GM18526 (cell line): Measurements from ENCODE around the gene IRGQ.

Experiments used
- POLR2A ChIP-seq: IDR thresholded peaks from 3 replicates; pipeline ENCODE4 v1.6.1; 2011; ENCODE audit not compliant: insufficient read length; ENCODE audit errors: extremely low read depth

The IRGQ gene

DNA sequence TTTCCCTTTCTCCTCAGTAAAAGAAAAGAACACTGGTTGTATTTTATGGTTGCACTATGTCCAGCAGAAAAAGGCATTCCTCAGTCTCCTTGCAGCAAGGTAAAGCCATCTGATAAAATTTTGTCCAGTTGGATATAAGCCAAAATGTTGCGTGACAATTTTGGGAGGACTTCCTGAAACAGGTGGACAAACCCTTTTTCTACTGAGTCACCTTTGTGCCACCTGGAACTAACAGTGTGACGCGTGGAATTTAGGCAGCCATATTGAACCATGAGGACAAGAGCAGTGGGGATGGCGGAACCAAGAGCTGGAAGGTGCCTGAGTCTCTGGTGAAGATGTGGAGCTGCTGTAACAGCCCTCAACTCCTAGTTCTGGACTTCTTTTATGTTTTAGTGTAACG is 35.6 kb upstream of the IRGQ start:
- no peak for TF ChIP-seq POLR2A

DNA sequence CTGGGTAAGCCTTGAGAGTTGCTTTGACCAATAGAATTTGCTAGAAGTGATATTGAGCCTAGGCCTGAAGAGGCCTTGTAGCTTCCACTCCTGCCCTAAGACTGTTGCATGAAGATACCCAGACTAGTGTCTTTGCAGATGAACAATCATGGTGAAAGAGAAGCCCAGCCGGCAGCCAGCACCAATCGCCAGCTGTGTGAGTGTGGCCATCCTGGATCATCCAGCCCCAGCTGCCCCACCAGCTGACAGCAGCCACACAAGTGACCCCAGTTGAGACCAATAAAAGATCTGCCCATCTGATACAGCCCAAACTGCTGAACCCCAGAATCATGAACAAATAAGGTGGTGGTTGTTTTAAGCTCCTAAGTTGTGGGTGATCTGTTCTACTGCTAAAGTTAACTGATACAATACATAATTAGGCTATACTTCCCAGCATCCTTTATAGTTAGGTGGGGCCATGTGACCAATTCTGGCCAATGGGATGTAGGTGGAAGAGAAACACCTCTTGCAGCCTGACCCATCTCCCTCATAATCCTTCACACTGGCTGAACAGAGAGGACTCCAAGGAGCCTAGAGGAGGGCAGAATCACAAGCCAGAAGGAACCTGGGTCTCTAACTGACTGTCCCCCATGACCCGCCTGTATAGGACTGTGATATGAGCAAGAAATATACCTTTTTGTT is 32.9 kb upstream of the IRGQ start:
- no peak for TF ChIP-seq POLR2A

DNA sequence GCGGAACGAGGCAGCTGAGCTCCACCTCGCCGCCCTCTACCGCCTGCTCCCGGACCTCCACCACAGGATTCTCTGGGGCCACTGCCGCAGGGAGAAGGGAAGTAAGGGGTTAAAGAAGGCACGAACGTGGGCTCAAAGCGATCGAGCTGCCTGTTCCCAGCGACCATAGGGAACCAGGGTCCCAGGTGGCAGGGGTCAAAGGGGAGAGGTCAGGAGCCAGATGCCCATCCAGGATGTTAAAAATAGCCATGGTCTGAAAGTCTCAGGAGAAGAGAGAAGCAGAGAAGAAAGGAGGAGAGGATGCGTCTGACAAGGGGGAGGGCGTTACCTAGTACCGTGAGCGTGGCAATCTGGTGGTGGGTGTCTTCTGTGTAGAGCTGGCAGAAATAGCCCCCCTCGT is 30.9 kb upstream of the IRGQ start:
- no peak for TF ChIP-seq POLR2A

DNA sequence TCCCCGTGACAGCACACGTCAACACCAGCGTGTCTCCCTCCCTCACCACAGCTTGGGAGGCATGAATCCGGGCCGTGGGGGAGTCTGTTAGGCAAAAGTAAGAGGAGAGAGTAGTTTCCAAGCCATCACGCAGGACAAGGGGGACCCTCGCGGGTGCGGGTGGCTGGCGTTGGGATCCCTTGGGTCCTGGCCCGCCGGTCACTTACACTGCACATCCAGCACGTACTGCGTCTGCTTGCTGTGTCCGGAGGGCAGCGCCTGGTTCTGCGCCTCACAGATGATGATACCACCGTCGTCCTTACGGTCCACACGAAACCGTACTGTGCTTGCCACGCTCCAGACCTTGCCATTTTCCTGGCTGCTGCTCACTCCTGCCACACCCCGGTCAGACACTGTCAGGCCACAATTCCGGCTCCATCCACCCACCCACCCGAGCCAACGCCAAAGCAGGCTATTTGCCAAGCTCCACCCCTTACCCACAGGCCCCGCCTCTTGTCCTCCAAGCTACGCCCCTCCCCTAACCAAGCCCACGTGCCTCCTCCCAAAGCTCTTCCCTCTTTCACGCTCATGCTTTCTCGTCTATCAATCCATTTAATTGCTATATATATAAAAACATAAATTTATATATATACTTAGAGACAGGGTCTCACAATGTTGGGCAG is 30.1 kb upstream of the IRGQ start:
- TF ChIP-seq POLR2A = no peak

DNA sequence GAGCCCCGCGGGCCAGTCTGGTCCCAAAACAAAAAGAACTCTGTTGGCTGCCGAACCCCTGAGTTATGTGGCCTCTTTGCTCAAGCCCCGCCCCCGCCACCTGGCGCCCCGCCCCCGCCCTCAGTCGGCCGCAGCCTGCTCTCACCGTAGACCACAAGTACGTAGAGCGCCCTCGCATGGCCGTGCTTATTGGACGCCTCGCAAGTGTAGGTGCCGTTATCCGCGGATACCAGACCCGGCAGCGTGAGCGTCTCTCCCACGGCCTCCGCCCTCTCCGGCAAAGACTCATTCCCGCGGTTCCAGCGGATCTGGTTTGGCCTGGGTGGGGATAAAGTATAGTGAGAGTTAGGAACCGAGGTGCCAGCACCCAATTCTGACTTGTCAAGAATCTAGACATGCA is 29.0 kb upstream of the IRGQ start:
- no peak for TF ChIP-seq POLR2A

DNA sequence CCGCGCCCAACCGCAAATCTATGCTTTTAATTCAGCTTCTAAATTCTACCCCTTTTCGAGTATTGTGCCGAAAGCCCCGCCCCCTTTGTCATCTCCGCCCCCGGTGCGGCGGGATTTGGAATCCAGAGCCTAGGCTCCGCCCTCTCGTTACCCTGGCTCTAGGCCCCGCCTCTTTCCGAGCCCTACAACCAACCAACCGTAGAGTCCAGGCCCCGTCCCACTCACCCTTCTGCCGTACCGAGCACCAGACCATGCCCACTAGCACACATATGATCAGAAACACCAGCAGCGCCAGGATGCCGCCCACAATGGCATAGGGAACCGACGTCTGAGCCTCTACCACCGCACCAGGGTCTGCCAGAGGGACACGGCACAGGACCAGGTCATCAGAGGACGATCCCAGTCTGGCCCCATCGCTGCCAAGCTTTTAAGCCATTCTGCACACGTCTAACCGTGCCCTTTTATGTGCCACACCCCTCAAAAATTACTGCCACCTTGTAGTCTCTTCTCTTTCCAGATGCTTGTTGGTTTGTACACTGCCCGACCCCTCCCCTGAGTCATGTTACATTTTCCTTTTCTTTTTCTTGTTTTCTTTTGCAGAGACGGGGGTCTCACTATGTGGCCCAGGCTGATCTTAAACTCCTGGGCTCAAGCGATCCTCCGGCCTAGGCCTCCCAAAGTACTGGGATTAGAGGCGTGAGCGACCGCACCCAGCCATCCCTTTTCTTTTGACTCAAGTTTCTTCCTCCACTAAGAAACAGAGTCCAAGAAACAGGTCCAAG is 28.1 kb upstream of the IRGQ start:
- TF ChIP-seq POLR2A = no peak

DNA sequence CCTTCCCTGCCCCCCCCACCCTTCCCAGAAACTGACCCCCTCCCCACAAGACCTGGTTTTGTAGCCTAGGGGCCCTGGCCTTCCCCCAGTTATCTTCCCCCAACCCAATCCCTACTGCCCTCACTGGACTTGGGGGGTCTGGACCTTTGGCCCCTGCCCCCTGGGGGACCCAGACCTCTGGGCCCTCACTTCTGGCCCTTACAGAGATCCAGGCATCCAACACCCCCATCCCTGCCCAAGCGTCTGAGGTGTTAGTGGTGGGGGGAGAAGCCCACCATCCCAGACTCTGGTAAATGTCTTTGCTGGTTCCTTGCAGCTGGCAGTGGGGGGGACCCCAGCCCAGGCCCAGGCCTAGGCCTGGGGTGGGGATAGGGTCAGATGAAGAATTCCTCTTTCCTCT is 27.0 kb upstream of the IRGQ start:
- TF ChIP-seq POLR2A = no peak

DNA sequence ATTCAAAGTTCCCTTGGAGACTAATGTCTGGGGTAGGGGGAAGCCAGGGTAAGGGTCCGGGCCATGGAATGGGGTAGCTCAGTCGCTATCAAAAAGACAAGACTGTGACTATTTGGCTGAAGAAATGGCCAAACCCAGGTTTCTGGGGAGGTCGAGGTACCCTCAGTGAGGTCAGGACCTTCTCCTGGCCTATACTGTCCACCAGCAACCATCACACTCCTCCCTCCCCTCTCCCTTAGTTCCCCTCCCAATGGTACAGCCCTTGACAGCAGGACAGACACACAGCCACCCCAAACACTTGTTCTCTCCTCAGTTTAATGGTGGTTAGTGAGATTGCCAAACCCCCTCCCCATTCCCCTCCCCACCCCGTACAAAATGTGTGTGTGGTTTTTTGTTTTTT is 26.1 kb upstream of the IRGQ start:
- TF ChIP-seq POLR2A = no peak

DNA sequence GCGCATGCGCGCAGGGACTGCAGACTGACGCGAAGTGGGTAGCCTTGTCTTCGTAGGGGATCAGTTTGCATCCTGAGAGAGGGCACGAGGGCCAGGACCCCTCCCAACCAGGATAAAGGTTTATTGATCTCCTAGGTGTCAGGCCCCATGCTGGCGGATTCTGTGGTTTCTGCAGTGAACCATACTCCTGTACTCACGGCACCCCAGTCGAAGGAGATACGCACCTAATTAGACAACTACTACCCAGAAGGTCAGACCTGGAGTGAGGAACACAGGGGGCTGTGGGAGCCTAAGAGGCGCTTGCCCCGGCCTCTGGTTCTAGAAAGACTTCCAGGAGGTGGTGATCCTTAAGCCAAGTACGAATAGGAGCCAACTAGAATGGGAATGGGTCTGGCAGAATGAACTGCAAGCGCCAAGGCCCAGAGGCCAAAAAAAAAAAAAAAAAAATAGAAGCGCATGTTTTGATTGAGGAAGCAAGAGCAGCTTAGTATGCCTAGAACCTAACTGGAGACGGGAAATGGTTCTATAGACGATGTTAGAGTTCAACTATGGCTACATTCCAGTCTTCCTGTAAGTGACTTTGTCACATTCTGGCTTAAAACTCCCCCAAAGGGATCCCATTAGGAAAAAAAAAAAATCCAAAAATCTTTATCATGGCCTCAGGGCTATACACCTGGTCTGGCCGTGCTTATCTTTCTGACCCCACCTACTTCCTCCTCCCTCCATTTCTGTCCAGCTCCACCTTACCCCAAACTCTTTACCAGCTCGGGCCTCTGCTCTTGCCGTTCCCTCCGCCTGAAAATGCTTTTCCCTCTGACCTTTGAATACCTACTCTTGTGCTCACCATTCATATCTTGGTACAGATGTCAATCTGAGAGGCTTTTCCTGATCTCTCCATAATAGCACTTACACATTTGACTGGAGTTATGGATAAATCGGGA is 24.4 kb upstream of the IRGQ start:
- TF ChIP-seq POLR2A = no peak

DNA sequence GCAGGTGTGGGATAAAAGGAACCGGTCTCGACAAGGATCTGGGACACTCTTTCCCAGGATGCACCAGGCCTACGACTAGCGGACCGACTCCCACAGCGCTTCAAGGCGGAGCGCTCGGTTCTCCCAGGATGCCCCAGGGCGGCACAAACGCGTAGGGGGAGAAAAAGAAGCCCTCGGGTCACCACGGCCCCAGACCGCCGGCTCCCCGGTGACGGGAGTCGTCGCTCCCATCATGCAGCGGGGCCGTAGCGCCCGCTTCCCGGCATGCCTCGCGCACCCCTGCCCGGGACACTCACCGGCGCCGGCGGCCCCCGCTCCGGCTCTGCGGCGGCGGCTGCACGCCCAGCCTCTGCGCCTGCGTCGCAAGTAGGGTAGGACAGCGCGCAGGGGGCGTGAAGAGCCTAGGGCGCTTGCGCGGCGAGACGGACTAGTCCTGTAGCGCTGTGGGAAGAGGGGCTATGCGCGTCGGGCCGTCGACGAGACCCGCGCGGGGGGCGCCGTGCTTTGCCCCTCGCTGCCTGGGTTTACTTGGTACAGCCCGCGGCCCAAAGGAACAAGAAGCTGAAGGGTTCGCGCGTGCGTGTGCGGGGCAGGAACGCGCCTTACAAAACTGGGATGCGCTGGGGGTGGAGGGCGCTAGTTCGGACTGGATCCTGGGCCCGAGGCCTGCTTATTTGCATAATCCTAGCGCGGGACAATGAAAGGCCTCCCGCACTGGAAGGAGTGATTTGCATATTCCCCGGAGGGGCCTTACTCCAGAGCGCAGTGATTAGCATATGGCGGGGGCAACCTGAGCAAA is 23.5 kb upstream of the IRGQ start, which contains the start of gene ZNF428:
TSS of gene ZNF428 (minus strand) at position 368 of the 799 bp plus-strand sequence. CDS start 5,325 bp downstream, outside the sequence.
- peak; percentile 82 for TF ChIP-seq POLR2A

DNA sequence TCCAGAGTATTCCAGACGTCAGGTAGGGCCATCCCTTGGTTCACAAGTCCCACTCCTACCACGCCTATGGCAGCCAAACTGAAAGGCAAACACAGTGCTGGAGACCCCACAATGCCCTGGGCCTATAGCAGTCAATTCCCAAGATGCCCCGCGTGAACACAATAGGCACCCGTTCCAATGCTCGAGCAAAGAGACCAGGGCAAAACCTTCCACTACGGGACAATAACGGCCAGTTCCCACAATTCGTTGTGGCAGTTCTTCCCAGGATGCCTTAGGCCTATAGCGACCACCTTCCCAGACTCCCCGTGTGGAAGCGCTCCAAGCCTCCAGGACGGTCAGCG is 23.0 kb upstream of the IRGQ start:
- TF ChIP-seq POLR2A = no peak

DNA sequence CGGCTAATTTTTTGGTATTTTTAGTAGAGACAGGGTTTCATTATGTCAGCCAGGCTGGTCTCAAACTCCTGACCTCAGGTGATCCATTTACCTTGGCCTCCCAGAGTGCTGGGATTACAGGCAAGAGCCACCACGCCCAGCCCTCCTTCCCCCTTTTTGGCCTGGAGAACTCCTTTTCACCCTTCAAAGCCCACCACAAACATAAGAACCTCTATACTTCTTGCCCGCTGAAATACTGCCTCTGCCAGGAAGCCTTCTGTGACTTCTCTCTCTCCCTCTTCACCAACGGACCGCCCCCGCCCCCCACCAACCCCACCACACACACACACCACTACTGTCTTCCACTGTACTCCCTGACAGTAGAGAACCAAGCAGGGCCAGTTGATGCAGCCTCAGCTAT is 21.0 kb upstream of the IRGQ start:
- TF ChIP-seq POLR2A = no peak

DNA sequence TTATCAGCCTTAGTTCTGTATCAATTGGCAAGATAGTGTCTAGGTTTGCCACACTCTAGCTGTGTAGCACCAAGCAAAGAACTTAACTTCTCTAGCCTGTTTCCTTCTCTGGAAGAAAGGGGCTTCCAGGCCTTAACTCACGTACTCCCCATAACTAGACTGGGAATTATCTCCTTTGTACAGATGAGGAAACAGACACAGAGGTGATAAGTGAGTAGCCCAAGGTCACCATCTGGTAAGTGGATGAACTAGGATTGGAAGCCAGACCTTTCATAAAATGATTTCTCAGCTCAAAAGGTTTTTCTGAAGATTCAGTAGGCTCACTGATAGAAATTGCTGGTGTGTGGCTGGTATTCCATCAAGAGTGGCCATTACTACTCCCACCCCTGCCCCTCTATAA is 20.4 kb upstream of the IRGQ start:
- TF ChIP-seq POLR2A = no peak

DNA sequence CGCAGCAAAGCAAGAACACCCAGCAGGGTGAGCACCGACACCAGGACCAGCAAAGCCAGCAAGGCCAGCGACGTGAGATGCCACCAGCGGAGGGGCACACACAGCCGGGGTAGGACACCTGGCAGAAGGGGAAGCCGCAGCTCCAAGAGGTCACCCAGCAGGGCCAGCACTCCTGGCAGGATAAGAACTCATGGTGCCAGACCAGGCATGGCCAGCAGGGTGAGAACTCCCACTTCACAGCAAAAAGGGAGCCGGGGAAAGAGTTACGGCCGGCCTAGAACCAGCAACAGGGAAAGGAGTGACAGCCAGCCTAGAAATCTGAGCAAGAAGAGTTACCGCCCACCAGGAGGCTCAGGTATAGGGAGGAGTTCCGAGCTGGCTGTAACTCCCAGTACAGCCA is 16.4 kb upstream of the IRGQ start:
- TF ChIP-seq POLR2A = no peak
